ENCODE measurements around the gene FAM240A.

DNA sequence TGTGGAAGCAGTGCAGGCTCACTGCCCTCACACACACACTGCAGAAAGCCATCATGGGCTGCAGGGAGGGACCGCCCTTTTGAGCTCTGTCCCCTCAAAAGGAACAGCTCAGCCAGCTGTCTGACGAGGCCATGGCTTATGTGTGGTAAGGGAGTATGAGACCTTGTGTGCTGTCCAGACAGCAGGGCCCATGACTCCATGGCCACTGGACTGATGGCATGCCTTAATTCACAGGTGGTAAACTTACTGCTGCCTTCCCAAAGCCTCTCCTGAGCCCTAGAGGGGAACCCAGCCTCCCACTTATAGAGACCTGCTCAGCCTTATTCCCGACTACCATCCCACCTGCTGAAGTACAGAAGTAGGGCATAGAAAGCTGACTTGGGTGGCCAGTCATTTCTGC lies 5.6 kb downstream of the FAM240A start:
- TF ChIP-seq EZH2phosphoT487 (IDR thresholded peaks at IDR 0.05; ENCODE audit: borderline replicate concordance, low read length), result no peak
- TF ChIP-seq CTCF (IDR thresholded peaks at IDR 0.05; ENCODE audit: low read depth, low read length, poor library complexity, severe bottlenecking), result no peak

Measured in DOHH2 (cell line).